HG03159 (cell line): ENCODE results near the gene SLC15A1.

Experiments
- ATAC-seq: cut with Tn5 transposase; IDR thresholded peaks from one replicate; pipeline ENCODE4 v1.9.1; 2021; ENCODE audit warnings: mild to moderate bottlenecking, moderate library complexity; ENCODE audit not compliant: unreplicated experiment

Gene SLC15A1

DNA sequence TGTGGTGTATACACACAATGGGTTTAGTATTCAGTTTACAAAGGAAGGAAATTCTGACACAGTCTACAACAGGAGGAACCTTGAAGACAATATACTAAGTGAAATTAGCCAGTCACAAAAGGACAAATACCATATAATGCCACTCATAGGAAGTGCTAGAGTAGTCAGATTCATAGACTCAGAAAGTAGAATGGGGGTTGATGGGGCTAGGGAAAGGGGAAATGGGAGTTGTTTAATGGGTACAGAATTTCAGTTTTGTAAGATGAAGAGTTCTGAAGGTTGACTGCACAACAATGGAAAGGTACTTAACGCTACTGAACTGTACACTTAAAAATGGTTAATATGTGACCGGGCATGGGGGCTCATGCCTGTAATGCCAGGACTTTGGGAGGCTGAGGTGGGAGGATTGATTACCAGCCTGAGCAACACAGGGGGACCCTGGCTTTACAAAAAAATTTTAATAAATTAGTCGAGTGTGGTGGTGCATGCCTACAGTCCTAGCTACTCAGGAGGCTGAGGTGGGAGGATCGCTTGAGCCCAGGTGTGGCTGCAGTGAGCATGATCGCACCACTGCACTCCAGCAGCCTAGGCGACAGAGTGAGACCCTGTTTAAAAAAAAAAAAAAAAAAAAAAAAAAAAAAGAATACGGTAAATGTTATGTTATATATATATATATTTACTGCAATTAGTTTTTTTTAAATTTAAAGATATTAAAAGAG lies 45.0 kb downstream of the SLC15A1 start:
- peak; percentile 61 for ATAC-seq

- ATAC-seq: no peak
Observed at GRCh38 chr13:98706446-98707110, 45.9 kb downstream of the SLC15A1 start.

DNA sequence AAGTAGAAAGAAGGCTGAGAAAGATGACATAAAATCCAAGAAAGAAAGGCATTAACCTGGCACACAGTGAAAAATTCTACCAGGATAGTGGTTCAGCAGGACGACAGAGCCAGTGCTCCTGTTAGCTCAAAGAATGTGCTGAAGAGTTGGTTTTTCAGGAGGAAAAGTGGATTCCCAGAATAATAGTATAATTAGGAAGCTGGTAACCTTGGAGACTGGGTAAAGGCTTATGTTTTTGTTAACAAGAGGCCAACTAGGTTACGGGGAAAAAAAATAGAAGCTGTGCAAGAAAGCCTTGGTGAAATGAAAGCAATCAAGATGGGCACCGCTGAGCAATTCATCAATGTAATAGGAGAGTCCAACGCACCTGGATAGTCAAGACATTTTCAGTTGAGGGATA lies 54.7 kb downstream of the SLC15A1 start:
- no peak for ATAC-seq

DNA sequence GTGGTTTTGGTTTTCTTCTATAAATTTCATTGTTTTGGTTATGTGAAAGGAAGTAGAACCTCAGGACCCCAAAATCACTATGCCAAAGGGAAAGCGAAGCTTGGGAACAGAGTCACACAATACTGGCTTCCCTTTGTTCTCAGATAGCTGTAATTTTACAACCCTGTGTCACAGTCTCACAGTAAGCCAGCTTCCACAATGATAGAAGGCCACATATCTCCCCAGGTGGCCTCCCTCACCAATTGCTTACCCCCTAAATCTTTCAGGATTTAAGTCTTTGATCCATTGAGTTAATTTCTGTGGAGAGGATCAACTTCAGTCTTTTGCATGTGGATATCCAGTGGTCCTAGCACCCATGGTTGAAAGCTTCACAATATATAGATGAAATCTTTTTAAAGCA lies 58.7 kb downstream of the SLC15A1 start:
- ATAC-seq: no peak

GRCh38 chr13:98691360-98691759 lies 61.1 kb downstream of the SLC15A1 start:
- no peak for ATAC-seq

- no peak for ATAC-seq
Observed at GRCh38 chr13:98690348-98691022, 62.0 kb downstream of the SLC15A1 start.

- no peak for ATAC-seq
Observed at GRCh38 chr13:98689347-98689968, 63.0 kb downstream of the SLC15A1 start.

DNA sequence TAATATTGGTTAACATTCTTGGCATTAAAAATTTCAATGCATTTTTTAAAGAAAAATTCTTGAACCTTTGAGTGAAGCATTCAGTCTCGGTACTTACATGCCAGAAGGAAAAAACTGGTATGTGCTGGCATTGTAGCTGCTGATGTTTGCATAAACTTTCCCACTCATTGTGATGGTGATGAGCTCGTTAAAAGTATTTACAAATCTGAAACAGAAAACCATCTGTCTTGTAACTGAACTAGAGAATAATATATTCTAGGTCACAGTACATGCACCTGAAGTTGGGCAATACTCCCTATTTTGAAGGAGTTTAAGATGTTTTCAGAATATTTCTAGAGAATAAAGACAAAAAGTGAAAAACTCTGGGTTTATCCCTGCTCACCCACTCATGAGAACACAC lies 64.1 kb downstream of the SLC15A1 start:
- ATAC-seq: no peak

DNA sequence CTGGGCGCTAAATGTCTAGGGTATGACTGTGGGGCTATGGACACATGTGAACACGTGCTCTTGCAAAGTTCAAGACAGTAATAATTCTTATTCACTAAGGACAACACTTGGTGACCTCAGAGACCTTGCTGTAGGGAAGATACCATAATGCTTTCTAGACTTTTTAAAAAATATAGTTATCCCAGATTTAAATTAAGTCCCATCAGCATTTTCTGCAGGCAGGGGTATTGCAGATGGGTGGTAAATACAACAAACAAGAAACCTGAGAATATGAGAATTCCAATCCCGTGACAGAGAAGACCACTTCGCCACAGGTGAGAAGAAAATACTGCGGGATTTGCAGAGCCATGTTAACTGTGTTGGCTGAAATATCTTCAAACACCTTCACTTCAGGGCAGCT lies 65.2 kb downstream of the SLC15A1 start:
- ATAC-seq: no peak

DNA sequence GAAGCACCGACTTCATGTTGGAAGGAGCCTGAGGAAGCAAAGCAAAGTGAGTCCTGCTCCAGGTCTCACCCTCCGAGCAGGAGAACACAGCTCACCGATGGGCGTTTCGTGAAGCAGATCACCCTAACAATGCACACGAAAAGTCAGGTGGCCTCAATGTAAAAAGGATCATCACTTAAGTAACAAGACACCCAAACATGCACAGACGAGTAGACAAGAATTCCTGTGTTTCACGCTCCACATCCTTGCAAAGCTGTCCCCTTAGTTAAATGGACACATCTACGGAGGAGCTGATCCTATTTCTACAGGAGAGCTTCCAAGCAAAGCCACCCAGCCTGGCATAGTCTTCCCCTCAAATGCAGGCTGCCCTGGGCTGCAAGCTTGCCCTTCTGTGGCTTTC lies 66.2 kb downstream of the SLC15A1 start:
- ATAC-seq: no peak

GRCh38 chr13:98685146-98685545 lies 67.3 kb downstream of the SLC15A1 start:
- ATAC-seq: no peak

DNA sequence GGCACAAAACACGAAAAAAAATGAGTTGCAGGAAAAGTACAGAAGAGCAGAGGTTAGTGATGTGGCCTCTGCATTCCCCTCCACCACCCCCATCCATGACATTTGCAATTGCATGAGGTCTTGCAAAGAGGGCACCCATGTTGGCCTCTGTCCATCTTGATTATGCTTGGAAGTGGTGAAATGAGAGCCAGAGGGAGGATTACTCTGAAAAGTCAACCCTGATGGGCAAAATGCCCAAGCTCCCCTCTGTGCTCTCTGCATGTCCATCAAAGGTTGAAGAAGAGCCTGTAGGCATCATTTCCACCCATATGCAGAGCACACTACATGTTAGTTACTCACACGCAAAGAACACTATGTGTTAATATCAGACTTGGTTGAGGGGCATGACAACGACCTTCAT lies 71.4 kb downstream of the SLC15A1 start:
- no peak for ATAC-seq

DNA sequence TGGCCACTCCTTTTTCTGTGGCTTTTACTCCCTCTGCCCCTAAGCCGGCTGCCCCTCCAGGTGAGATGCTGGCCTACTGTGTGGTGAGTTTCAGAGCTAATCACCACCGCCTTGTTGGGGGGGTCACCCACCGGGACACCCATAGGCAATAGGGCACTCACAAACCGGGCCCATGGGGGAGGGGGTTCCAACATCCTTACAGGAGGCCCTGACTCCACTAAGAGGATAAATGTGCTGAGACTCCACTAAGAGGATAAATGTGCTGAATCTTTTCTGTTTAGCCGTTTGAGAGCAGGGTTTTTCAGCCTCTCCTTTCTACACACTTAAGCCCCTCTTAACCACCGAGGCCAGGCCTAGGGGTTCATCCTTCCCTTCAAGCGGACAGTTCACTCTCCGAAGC lies 73.7 kb downstream of the SLC15A1 start:
- ATAC-seq: no peak

DNA sequence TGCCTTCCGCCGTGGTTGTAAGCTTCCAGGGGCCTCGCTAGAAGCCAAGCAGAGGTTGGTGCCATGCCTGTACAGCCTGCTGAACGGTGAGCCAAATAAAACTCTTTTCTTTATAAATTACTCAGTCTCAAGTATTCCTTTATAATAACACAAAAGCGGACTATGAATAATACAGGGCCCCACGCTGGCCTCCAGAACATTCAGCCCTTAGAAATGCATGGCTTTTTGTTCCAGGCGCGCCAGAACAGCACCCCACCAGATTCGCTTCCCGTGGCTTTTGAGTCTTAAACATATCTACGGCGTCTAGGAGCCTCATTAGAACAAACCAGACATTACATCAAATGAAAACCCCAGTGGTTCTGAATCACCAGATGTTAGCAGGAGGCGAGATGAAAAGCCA lies 75.1 kb downstream of the SLC15A1 start:
- no peak for ATAC-seq

GRCh38 chr13:98676239-98676638 lies 76.2 kb downstream of the SLC15A1 start:
- ATAC-seq: no peak

- ATAC-seq: no peak
Observed at GRCh38 chr13:98675837-98676236, 76.6 kb downstream of the SLC15A1 start.

- ATAC-seq: no peak
Observed at GRCh38 chr13:98675066-98675465, 77.4 kb downstream of the SLC15A1 start.

DNA sequence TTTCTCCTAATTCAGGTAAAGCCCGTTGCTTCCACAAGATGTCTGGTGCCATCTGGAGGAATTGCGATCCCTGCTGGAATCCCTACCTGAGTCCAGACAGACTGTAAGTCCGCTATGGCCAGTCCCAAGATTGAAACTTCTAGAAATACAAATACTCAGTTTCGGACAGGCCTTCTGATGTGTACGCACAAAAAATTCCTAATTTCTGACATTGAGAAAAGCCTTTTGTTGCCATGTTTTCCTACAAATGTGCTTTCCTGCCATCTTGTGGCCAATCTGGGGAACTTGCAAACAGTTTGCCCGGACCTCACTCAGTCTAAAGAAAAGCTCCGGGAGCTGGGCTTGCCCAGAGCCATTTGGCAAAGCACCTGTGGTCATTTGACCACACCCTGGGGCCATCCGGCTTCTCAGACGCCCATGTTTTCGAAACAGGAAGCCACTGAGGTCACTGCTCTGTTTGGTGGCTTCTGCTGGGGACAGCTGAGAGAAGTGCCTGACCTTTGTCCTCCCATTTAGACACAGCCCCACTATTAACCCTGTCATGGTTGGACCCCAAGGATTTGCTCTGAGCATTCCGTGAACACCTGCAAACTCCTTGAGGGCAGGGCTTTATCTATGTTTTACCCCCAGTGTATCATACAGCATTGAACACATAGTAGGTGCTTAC lies 79.4 kb downstream of the SLC15A1 start:
- ATAC-seq: peak; percentile 71

DNA sequence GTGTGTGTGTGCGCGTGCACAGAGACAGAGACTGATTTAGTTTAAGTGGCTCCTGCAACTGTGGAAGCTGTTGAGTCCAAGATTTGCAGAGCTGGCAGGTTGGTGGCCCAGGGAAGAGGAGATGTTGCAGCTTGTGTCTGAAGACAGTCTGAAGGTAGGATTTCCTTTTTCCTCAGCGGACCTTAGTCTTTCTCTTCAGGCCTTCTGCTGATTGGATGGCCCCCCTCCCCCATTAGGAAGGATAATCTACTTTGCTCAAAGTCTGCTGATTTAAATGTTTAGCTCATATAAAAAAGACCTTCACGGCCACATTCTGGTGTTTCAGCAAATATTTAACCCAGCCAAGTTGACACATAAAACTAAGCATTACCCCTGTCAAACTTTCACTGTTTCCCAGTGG lies 84.3 kb downstream of the SLC15A1 start:
- no peak for ATAC-seq

DNA sequence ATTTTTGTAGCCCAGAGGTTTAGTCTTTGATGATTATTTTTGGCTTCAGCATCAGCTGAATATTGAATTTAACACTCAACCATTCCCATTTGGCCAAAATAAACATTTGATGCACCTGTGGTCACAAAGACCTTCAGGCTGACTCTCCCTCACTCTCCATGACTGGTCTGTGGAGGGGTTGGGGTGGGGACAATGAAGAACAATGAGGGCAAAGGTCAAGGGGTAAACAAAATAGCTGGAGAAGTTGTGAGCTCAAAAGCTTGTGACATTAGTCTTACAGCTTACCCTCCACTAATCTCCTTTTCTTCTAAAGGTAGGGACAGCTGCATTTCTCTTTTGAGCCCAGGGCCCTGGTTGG lies 86.9 kb downstream of the SLC15A1 start:
- ATAC-seq: no peak

DNA sequence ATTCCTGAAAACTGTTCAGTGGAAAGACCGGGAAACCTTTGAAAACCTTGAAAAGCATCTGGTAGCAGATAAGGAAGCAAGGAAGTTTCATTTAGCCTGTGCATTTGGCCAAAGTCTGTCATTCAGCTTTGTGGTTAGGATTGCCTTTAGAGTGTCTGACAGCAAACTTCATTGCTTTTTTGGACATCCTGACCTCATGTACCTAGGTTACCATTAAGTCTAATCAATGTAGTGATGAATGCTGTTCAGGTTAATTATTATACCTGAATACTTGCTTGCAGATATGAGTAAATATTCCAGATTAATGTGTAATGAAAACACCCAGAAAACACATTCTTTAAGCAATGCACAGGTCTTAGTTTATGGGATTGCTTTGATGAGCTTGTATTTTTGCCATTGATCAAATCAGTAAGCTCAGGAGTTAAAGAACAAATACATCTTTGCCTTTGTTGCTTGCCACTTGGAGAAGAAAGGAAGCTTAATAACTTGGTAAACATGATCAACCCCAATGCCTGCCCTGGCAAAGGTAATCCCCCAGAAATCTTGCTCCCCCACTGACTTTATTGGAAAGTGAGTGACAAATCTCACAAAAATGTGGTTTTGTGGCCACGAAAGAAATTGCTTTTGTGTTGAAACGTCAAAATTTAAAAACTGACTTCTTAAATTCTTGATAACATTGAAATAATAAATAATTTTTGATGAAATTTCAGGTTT lies 87.4 kb downstream of the SLC15A1 start:
- ATAC-seq: no peak
